Trophoblast cell (in vitro differentiated cells and primary cell): Measurements from ENCODE around the gene SMIM14.
A peak's percentile ranks its signal among the peaks of the same experiment; 100 is the strongest.

Experiments used
- DNase-seq, 2 donors: peaks; one replicate each; pipeline ENCODE4 v3.0.0-alpha.2; 2016
- H2AFZ ChIP-seq: 2 replicates; pipeline ENCODE4 v1.6.1; 2013; ENCODE audit warnings: low read length, moderate library complexity, mild to moderate bottlenecking; ENCODE audit not compliant: insufficient read depth, poor library complexity
- H2AK5ac ChIP-seq: 2 replicates; pipeline ENCODE4 v1.6.1; 2013; ENCODE audit warnings: mild to moderate bottlenecking, low read length
- H2BK120ac ChIP-seq: 2 replicates; pipeline ENCODE4 v1.6.1; 2013; ENCODE audit warnings: low read length, mild to moderate bottlenecking, moderate library complexity; ENCODE audit not compliant: insufficient read depth, poor library complexity
- H2BK12ac ChIP-seq: 2 replicates; pipeline ENCODE4 v1.6.1; 2013; ENCODE audit warnings: mild to moderate bottlenecking, low read length, moderate library complexity
- H2BK5ac ChIP-seq: 2 replicates; pipeline ENCODE4 v1.6.1; 2013; ENCODE audit warnings: low read length, low read depth, moderate library complexity, mild to moderate bottlenecking; ENCODE audit not compliant: poor library complexity
- H3K14ac ChIP-seq: 2 replicates; pipeline ENCODE4 v1.6.1; 2013; ENCODE audit warnings: mild to moderate bottlenecking, low read length
- H3K18ac ChIP-seq: 2 replicates; pipeline ENCODE4 v1.6.1; 2013; ENCODE audit warnings: mild to moderate bottlenecking, low read length
- H3K23ac ChIP-seq: 2 replicates; pipeline ENCODE4 v1.6.1; 2013; ENCODE audit warnings: low read length
- H3K27ac ChIP-seq: 2 replicates; pipeline ENCODE4 v1.5.1; 2013; ENCODE audit warnings: low read depth, mild to moderate bottlenecking, inconsistent platforms, low read length, moderate library complexity
- H3K27me3 ChIP-seq: 2 replicates; pipeline ENCODE4 v1.6.1; 2013; ENCODE audit warnings: inconsistent platforms, mild to moderate bottlenecking, low read length, moderate library complexity; ENCODE audit not compliant: insufficient read depth
- H3K36me3 ChIP-seq, 2 experiments: 1 replicate in 1 of 2; 2 replicates in 1 of 2; pipeline ENCODE4 v1.6.1; 2013; ENCODE audit warnings: low read length in 2 of 2, mild to moderate bottlenecking in 2 of 2, moderate library complexity in 1 of 2; ENCODE audit not compliant: insufficient read depth in 2 of 2, control insufficient read depth in 1 of 2
- H3K4ac ChIP-seq: 2 replicates; pipeline ENCODE4 v1.6.1; 2013; ENCODE audit warnings: low read depth, mild to moderate bottlenecking, low read length, moderate library complexity
- H3K4me1 ChIP-seq, 2 experiments: 1 replicate in 1 of 2; 2 replicates in 1 of 2; pipeline ENCODE4 v1.6.1; 2013; ENCODE audit warnings: low read length in 2 of 2, mild to moderate bottlenecking in 2 of 2, moderate library complexity in 1 of 2; ENCODE audit not compliant: insufficient read depth in 2 of 2, control insufficient read depth in 1 of 2
- H3K4me2 ChIP-seq: 2 replicates; pipeline ENCODE4 v1.6.1; 2013; ENCODE audit warnings: inconsistent platforms, mild to moderate bottlenecking, low read length, moderate library complexity
- H3K4me3 ChIP-seq: 2 replicates; pipeline ENCODE4 v1.5.1; 2013; ENCODE audit warnings: mild to moderate bottlenecking, low read depth, low read length, inconsistent platforms
- H3K79me1 ChIP-seq: one replicate; pipeline ENCODE4 v1.6.1; 2013; ENCODE audit warnings: low read length
- H3K79me2 ChIP-seq: 2 replicates; pipeline ENCODE4 v1.6.1; 2013; ENCODE audit warnings: low read length, mild to moderate bottlenecking; ENCODE audit not compliant: control insufficient read depth, insufficient read depth, poor library complexity
- H3K9ac ChIP-seq: 2 replicates; pipeline ENCODE4 v1.6.1; 2013; ENCODE audit warnings: mild to moderate bottlenecking, low read length
- H3K9me3 ChIP-seq: 2 replicates; pipeline ENCODE4 v1.6.1; 2013; ENCODE audit warnings: low read depth, mild to moderate bottlenecking, control low read depth, inconsistent platforms, low read length; ENCODE audit not compliant: insufficient read depth
- H4K12ac ChIP-seq: 2 replicates; pipeline ENCODE4 v1.6.1; 2013; ENCODE audit warnings: low read depth, mild to moderate bottlenecking, low read length, moderate library complexity
- H4K8ac ChIP-seq: 2 replicates; pipeline ENCODE4 v1.6.1; 2013; ENCODE audit warnings: low read depth, mild to moderate bottlenecking, low read length, moderate library complexity
- H4K91ac ChIP-seq: one replicate; pipeline ENCODE4 v1.6.1; 2013; ENCODE audit warnings: low read depth, mild to moderate bottlenecking, low read length, moderate library complexity
- WGBS: extraction: QIAGEN DNeasy Blood & Tissue Kit; methylation state at CpG from one replicate; pipeline ENCODE4 v1.1.7; 2013; ENCODE audit warnings: missing lambda C conversion rate; ENCODE audit not compliant: insufficient read length, insufficient coverage; ENCODE audit errors: extremely low coverage; 5-methylcytosine and 5-hydroxymethylcytosine counted together

SMIM14 gene

DNA sequence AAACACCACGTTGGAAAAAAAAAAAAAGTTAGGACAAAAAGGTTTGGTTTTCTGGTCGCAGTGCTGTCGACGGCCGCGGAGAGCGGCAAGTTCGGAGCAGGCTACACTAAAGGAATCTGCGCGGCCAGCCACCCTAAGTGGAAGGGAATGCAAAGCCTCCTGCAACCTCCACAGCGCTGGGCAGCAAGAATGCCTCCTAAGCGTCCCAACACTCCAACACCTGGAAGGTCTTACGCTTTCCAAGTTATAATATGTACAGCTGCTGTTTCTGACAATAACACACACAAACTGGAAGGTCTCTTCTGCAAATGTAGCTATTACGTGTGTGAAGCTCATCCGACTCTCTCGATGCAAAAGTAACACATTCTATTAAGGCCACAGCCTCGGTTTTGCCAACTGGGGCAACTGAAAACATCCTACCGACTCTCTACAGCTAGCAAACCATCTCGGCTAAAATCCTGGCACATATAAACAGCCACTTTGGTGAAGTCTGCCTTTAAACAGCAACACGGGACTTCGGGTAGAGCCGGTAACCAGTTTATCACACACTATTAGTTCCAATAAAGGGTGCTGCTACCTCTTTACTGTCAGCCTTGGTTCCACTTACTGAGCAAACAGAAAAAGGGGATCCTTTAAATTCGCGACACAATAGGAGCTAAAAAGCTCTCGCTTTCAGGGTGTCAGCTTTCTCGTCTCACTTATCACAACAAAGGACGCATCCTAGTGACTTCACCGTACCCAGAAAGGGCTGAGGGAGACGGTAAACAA lies 895 bp downstream of the SMIM14 start:
- no CpG with 5 or more reads among the region's 29 CpGs for WGBS
- H3K27me3 ChIP-seq = no peaks in the 10 kb centered on the region

DNA sequence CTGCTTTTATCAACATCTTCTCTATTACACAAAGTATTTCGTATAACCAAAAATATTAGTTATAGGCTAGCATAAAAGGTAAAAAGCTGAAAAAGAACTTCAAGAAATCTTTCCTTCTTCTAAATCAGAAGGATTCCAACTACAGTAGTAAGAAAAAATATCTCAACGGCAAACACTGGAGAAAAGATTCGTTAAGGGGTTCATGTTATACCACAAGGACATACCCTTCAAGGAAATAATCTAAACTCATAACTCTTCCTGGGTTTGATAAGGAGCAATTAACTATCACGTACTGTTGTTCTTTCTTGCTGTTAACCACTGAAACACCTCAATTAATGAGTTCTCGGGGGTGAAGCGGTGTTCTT lies 1.5 kb downstream of the SMIM14 start:
- Histone ChIP-seq H3K4ac (no peak overlapping the region), H3K9ac (no peak overlapping the region), H3K4me1 (peaks cover 2% of the 10 kb centered on the region in 2 experiments), H2BK120ac (no peak overlapping the region), H3K23ac (no peak overlapping the region), H3K14ac (no peak overlapping the region), H2BK5ac (no peak overlapping the region), H4K8ac (no peak overlapping the region), H3K9me3 (no peaks in the 10 kb centered on the region), H2BK12ac (no peak overlapping the region), H4K12ac (no peak overlapping the region), H3K27ac (peak overlapping the region; percentile 88), H3K36me3 (no peaks in the 10 kb centered on the region), H2AFZ (no peak overlapping the region), H3K18ac (no peak overlapping the region), H3K79me1 (peaks cover 15% of the 10 kb centered on the region), H3K4me3 (no peak overlapping the region), H3K27me3 (no peaks in the 10 kb centered on the region), H2AK5ac (no peak overlapping the region), H3K79me2 (peaks cover 8% of the 10 kb centered on the region), H3K4me2 (peak overlapping the region; percentile 98), H4K91ac (no peak overlapping the region)
- no peak for DNase-seq
- no CpG with 5 or more reads among the region's 6 CpGs for WGBS

More for the DNA sequence above, 895 bp downstream of the SMIM14 start:
- Histone ChIP-seq H3K79me1 (peaks cover 15% of the 10 kb centered on the region), H4K12ac (peak overlapping the region; percentile 49), H3K4ac (peak overlapping the region; percentile 34), H3K4me2 (peak overlapping the region; percentile 98), H4K8ac (peak overlapping the region; percentile 85), H3K9me3 (no peaks in the 10 kb centered on the region), H3K18ac (peak overlapping the region; percentile 68), H3K4me3 (peak overlapping the region; percentile 88), H2BK120ac (no peak overlapping the region), H3K14ac (peak overlapping the region; percentile 68), H3K9ac (peak overlapping the region; percentile 85), H3K79me2 (peaks cover 8% of the 10 kb centered on the region), H3K4me1 (peaks cover 2% of the 10 kb centered on the region in 2 experiments), H3K36me3 (no peaks in the 10 kb centered on the region), H2BK12ac (no peak overlapping the region), H4K91ac (peak overlapping the region; percentile 75), H3K23ac (no peak overlapping the region), H2AK5ac (no peak overlapping the region), H2BK5ac (peak overlapping the region; percentile 69), H2AFZ (no peak overlapping the region), H3K27ac (peak overlapping the region; percentile 88)
- DNase-seq = peak; percentile 78 to 84

DNA sequence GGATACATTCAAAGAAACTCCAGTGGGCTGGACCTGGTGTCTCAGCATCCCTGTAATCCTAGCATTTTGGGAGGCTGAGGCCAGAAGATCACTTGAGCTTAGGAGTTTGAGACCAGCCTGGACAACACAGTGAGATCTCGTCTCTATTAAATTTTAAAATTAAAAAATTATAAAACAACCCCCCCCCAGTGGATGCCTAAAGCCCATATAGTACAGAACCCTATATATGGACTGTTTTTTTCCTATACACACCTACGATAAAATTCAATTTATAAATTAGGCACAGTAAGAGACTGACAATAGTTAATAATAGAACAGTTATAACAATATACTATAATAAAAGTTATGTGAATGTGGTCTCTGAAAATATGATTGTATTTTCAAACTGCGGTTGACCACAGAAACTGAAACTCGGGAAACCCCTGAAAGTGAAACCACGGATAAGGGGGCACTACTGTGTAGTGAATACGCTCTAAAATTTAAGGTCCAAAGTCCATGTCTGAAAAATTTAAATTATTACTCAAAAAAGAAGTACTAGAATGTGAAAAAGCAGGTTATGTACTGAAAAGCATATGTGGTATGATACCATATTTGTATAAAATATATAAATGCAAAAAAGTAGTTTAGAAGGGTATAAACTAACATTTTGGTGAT lies 2.0 kb downstream of the SMIM14 start:
- Histone ChIP-seq H3K9me3 (no peaks in the 10 kb centered on the region), H3K14ac (no peak overlapping the region), H3K79me2 (peaks cover 8% of the 10 kb centered on the region), H2BK12ac (no peak overlapping the region), H3K4me2 (no peak overlapping the region), H3K36me3 (no peaks in the 10 kb centered on the region), H3K27me3 (no peaks in the 10 kb centered on the region), H3K4me3 (no peak overlapping the region), H3K9ac (no peak overlapping the region), H3K4me1 (peaks cover 2% of the 10 kb centered on the region in 2 experiments), H4K91ac (no peak overlapping the region), H2AK5ac (no peak overlapping the region), H3K79me1 (peaks cover 15% of the 10 kb centered on the region), H3K4ac (no peak overlapping the region), H3K27ac (no peak overlapping the region), H2BK5ac (no peak overlapping the region), H2BK120ac (no peak overlapping the region), H4K12ac (no peak overlapping the region), H4K8ac (no peak overlapping the region), H3K23ac (no peak overlapping the region), H2AFZ (no peak overlapping the region), H3K18ac (no peak overlapping the region)
- DNase-seq = no peak
- no CpG with 5 or more reads among the region's 6 CpGs for WGBS

DNA sequence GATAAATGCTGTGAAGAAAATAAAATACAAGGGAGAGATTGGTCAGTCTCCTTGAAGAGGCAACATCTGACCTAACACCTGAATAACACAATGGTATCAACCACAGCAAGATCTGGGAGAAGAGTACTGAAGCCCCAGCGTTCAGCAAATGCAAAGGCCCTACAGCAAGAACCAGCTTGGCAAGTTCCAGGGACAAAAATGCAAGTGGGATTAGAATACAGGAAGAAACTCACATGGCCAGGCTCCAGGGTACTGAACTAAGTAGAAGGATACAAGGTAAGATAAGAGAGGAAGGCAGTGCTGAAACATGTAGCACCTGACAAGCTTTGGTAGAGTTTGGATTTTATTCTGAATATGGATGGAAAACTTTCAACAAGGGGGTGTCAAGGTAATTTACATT lies 3.6 kb downstream of the SMIM14 start:
- no CpG with 5 or more reads among the region's 1 CpG for WGBS

More for the DNA sequence above, 3.6 kb downstream of the SMIM14 start:
- H3K4ac ChIP-seq = no peak overlapping the region
- H2BK120ac ChIP-seq = no peak overlapping the region
- H3K36me3 ChIP-seq = peaks cover 0 to 1% of the 10 kb centered on the region in 2 experiments
- H3K14ac ChIP-seq = no peak overlapping the region
- H2BK12ac ChIP-seq = no peak overlapping the region
- DNase-seq = peak; percentile 67 to 81
- H3K18ac ChIP-seq = no peak overlapping the region
- H3K27me3 ChIP-seq = no peaks in the 10 kb centered on the region
- H3K4me2 ChIP-seq = no peak overlapping the region
- H3K9ac ChIP-seq = no peak overlapping the region
- H3K79me1 ChIP-seq = peaks cover 15% of the 10 kb centered on the region
- H2AFZ ChIP-seq = no peak overlapping the region
- no peaks in the 10 kb centered on the region for H3K9me3 ChIP-seq
- peak overlapping the region; percentile 7 for H3K27ac ChIP-seq
- H3K4me3 ChIP-seq = no peak overlapping the region
- H4K12ac ChIP-seq = no peak overlapping the region
- H2AK5ac ChIP-seq = no peak overlapping the region
- no peak overlapping the region for H4K91ac ChIP-seq
- H4K8ac ChIP-seq = no peak overlapping the region
- H2BK5ac ChIP-seq = no peak overlapping the region
- peaks cover 2% of the 10 kb centered on the region in 2 experiments for H3K4me1 ChIP-seq
- peaks cover 8% of the 10 kb centered on the region for H3K79me2 ChIP-seq
- no peak overlapping the region for H3K23ac ChIP-seq
